ENCODE results near the gene ONECUT3.
"Not testable (repeated sequence)": the region's sequence is repeated elsewhere in the genome, so short reads cannot be mapped to it uniquely, and the experiment has no call there.

ONECUT3 gene

DNA sequence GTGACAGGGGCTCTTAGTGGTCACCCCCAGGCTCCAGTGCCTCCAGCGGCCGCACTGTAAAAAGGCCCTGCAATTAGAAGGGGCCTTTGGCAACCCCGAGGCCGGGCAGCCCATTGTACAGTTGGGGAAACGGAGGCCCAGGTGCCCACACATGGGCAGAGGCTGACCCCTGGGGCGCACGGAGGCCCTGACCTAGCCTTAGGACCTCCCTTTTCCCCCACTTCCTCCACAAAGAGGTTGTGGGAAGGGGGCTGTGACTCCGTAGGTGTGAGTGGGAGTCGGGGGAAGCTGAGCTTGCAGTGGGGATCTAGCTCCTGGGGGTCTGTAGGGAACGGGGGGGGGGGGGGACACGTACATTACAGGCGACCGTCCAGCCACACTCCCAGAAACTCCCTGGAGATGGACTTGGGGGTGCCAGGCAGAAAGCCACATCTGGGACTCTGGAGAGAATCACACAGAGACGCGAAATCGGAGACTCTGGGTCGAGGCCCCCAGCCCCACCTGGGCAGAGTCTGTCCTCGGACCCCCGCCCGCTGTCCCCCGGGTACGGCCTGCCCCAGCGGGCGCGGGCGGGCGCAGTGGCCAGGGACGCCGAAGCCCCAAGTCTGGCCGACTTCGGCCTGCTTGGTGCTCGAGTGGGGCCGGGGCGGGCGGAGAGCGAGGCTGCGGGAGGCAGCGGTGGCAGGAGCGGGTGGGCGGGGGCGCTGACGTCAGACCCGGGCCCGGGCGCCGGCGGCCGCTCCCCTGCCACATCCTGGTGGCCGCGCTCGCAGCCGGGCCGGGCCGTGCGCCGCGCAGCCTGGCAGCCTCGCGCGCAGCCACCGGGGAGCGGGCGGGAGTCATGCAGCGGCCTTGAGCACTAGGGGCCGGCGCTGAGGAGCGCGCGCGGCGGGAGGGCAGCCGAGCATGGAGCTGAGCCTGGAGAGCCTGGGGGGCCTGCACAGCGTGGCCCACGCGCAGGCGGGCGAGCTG is at the start of gene ONECUT3:
Gene ONECUT3 (plus strand): TSS at position 750 of the 972 bp plus-strand sequence. CDS start 157 bp downstream, at position 907.
- Histone ChIP-seq H3K36me3 (replicated peaks; ENCODE audit: insufficient read depth, low read length) (no peaks in the 10 kb centered on the region), H3K9ac (ENCODE audit: low read length) (no peak within 1 kb of the TSS), H3K27ac (ENCODE audit: low read length) (no peak within 1 kb of the TSS), H3K79me2 (ENCODE audit: low read length) (no peaks in the 10 kb centered on the region), H2AFZ (ENCODE audit: low read length) (no peak within 1 kb of the TSS), H3K27me3 (replicated peaks; ENCODE audit: insufficient read depth, low read length) (peaks cover 88% of the 10 kb centered on the region), H3F3A (ENCODE audit: insufficient read depth, low read length) (no peaks in the 10 kb centered on the region), H4K20me1 (ENCODE audit: insufficient read depth, low read length) (no peaks in the 10 kb centered on the region), H3K4me3 (ENCODE audit: low read length) (no peak within 1 kb of the TSS), H3K9me2 (replicated peaks; ENCODE audit: insufficient read depth, low read length) (no peaks in the 10 kb centered on the region), H3K4me1 (ENCODE audit: low read length) (no peaks in the 10 kb centered on the region), H3K9me3 (replicated peaks; ENCODE audit: insufficient read depth, low read length) (no peaks in the 10 kb centered on the region), H3K4me2 (ENCODE audit: low read depth, low read length) (no peak within 1 kb of the TSS)
- TF ChIP-seq, protein P1, sequence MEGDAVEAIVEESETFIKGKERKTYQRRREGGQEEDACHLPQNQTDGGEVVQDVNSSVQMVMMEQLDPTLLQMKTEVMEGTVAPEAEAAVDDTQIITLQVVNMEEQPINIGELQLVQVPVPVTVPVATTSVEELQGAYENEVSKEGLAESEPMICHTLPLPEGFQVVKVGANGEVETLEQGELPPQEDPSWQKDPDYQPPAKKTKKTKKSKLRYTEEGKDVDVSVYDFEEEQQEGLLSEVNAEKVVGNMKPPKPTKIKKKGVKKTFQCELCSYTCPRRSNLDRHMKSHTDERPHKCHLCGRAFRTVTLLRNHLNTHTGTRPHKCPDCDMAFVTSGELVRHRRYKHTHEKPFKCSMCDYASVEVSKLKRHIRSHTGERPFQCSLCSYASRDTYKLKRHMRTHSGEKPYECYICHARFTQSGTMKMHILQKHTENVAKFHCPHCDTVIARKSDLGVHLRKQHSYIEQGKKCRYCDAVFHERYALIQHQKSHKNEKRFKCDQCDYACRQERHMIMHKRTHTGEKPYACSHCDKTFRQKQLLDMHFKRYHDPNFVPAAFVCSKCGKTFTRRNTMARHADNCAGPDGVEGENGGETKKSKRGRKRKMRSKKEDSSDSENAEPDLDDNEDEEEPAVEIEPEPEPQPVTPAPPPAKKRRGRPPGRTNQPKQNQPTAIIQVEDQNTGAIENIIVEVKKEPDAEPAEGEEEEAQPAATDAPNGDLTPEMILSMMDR (IDR thresholded peaks at IDR 0.05; ENCODE audit: low read length), result no peak
- TF ChIP-seq EZH2phosphoT487 (IDR thresholded peaks at IDR 0.05; ENCODE audit: low read length) (no peak), EZH2 (optimal IDR thresholded peaks at IDR 0.05; ENCODE audit: low read depth, low read length) (no peak)
- no peak for DNase-seq

DNA sequence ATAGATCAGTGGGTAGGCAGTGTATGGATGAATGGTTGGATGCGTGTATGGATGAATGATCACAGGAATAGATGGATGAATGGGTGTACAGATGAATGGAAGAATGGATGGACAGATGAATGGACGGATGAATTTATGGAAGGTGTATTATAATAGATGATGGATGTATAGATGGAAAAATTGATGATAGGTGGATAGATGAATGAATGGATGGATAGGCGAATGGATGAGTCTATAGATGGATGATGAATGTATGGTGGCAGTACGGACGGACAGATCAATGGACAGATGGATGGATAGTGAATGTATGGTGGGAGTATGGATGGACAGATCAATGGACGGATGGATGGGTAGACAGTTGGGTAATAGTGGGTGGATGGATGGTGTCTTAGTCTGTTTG is 49.0 kb upstream of the ONECUT3 start:
- Histone ChIP-seq H3K9ac (ENCODE audit: low read length) (no peak overlapping the region), H4K20me1 (ENCODE audit: insufficient read depth, low read length) (no peaks in the 10 kb centered on the region), H3K27ac (ENCODE audit: low read length) (no peak overlapping the region), H3K4me1 (ENCODE audit: low read length) (no peaks in the 10 kb centered on the region), H2AFZ (ENCODE audit: low read length) (no peak overlapping the region), H3K4me2 (ENCODE audit: low read depth, low read length) (no peak overlapping the region), H3K9me2 (replicated peaks; ENCODE audit: insufficient read depth, low read length) (no peaks in the 10 kb centered on the region), H3K27me3 (replicated peaks; ENCODE audit: insufficient read depth, low read length) (peaks cover 87% of the 10 kb centered on the region), H3F3A (ENCODE audit: insufficient read depth, low read length) (no peaks in the 10 kb centered on the region), H3K4me3 (ENCODE audit: low read length) (no peak overlapping the region), H3K36me3 (replicated peaks; ENCODE audit: insufficient read depth, low read length) (no peaks in the 10 kb centered on the region), H3K79me2 (ENCODE audit: low read length) (no peaks in the 10 kb centered on the region), H3K9me3 (replicated peaks; ENCODE audit: insufficient read depth, low read length) (no peaks in the 10 kb centered on the region)
- DNase-seq, result no peak
- TF ChIP-seq EZH2 (optimal IDR thresholded peaks at IDR 0.05; ENCODE audit: low read depth, low read length), result no peak
- no peak for TF ChIP-seq EZH2phosphoT487 (IDR thresholded peaks at IDR 0.05; ENCODE audit: low read length)
- TF ChIP-seq, protein P1 (IDR thresholded peaks at IDR 0.05; ENCODE audit: low read length), result no peak

DNA sequence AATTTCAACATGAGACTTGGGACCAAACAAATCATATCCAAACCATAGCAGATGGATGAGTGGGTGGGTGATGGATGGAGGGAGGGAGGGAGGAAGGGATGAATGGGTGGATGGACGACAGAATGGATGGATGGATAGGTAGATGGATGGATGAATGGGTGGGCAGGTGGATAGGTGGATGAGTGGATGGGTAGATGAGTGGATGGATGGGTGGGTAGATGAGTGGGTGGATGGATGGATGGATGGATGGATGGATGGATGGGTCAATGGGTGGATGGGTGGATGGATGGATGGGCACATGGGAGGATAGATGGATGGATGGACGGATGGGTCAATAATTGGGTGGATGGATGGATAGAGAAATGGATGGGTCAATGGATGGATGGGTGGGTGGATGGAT is 47.9 kb upstream of the ONECUT3 start:
- no peak for DNase-seq
- Histone ChIP-seq H3K36me3 (replicated peaks; ENCODE audit: insufficient read depth, low read length) (no peaks in the 10 kb centered on the region), H3K4me1 (ENCODE audit: low read length) (no peaks in the 10 kb centered on the region), H3K9ac (ENCODE audit: low read length) (no peak overlapping the region), H3K9me2 (replicated peaks; ENCODE audit: insufficient read depth, low read length) (no peaks in the 10 kb centered on the region), H3K4me2 (ENCODE audit: low read depth, low read length) (no peak overlapping the region), H3K9me3 (replicated peaks; ENCODE audit: insufficient read depth, low read length) (no peaks in the 10 kb centered on the region), H3K4me3 (ENCODE audit: low read length) (no peak overlapping the region), H3K27ac (ENCODE audit: low read length) (no peak overlapping the region), H4K20me1 (ENCODE audit: insufficient read depth, low read length) (no peaks in the 10 kb centered on the region), H3K79me2 (ENCODE audit: low read length) (no peaks in the 10 kb centered on the region), H3F3A (ENCODE audit: insufficient read depth, low read length) (no peaks in the 10 kb centered on the region), H3K27me3 (replicated peaks; ENCODE audit: insufficient read depth, low read length) (peaks cover 87% of the 10 kb centered on the region), H2AFZ (ENCODE audit: low read length) (no peak overlapping the region)
- no peak for TF ChIP-seq EZH2 (optimal IDR thresholded peaks at IDR 0.05; ENCODE audit: low read depth, low read length)
- no peak for TF ChIP-seq EZH2phosphoT487 (IDR thresholded peaks at IDR 0.05; ENCODE audit: low read length)

DNA sequence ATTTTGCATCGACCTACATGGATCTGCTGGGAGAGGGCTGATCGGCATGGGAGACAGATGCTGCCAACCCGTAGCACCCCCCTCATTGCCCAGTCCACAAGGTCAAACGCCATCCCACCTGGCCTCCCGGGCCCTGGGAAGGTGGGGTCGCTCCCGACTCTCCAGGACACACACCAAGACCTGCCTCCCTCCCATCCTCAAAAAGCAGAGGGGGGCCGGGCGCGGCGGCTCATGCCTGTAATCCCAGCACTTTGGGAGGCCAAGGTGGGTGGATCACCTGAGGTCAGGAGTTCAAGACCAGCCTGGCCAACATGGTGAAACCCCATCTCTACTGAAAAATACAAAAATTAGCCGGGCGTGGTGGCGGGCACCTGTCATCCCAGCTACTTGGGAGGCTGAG is 46.7 kb upstream of the ONECUT3 start:
- DNase-seq; H4K20me1 ChIP-seq (ENCODE audit: insufficient read depth, low read length); H3K9me2 ChIP-seq (replicated peaks; ENCODE audit: insufficient read depth, low read length); H3K4me3 ChIP-seq (ENCODE audit: low read length); H3K36me3 ChIP-seq (replicated peaks; ENCODE audit: insufficient read depth, low read length); H3K4me1 ChIP-seq (ENCODE audit: low read length); H3K9me3 ChIP-seq (replicated peaks; ENCODE audit: insufficient read depth, low read length); H3K4me2 ChIP-seq (ENCODE audit: low read depth, low read length); H3K27ac ChIP-seq (ENCODE audit: low read length); H3K79me2 ChIP-seq (ENCODE audit: low read length); H2AFZ ChIP-seq (ENCODE audit: low read length); H3K9ac ChIP-seq (ENCODE audit: low read length); H3F3A ChIP-seq (ENCODE audit: insufficient read depth, low read length): not testable (repeated sequence)
- peak; percentile 4 for TF ChIP-seq EZH2 (optimal IDR thresholded peaks at IDR 0.05; ENCODE audit: low read depth, low read length)
- peaks cover 86% of the 10 kb centered on the region for H3K27me3 ChIP-seq (replicated peaks; ENCODE audit: insufficient read depth, low read length)
